Stromal cell of bone marrow (primary cell): ENCODE data around the gene NOP9.
A peak's percentile ranks its signal among the peaks of the same experiment; 100 is the strongest.
"Not testable (repeated sequence)": the region's sequence is repeated elsewhere in the genome, so short reads cannot be mapped to it uniquely, and the experiment has no call there.

Experiments
- DNase-seq: peaks from one replicate; pipeline ENCODE4 v3.0.0-alpha.2; 2012; ENCODE audit warnings: low read depth

NOP9 gene

DNA sequence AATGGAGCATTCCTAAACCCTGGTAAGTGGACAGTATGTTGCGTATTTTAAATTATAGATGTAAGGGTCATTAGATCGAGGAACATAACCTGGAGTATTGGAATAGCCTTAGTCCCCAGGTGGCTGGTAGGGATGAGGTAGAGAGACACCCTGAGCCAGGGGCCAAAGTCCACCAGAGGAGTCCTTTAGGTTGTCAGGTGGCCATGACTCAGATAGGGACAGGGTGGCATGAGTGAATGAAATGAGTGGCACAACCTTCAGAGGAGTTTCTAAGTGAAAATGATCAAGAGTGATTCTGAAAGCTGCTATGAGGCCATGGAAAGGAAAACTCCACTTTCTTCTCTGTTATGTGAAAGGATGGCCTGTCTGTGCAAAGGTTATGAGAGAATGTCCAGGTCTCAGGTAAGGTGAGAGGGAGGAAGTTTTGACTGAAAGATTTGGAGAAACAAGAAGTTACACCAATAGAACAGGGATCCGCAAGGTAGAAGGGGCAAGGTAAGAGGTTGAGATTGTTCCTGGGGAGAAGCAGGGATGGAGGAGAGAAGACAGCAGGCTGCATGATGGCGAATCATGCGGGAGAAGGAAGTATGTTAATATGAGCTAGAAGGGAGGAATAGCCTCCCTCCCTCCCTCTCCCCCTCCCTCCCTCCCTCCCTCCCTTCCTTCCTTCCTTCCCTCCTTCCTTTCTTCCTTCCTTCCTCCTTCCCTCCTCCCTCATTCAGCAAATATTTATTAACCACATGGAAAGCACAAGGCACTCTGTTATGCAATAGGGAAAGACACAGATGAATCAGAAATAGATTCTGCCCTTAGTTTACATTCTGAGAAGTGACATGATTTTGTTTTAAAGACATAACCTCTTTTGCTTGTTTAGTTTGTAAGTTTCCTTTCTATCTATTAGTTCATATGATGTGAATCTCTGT, 54.2 kb downstream of the NOP9 start:
- DNase-seq, result peak; percentile 63

DNA sequence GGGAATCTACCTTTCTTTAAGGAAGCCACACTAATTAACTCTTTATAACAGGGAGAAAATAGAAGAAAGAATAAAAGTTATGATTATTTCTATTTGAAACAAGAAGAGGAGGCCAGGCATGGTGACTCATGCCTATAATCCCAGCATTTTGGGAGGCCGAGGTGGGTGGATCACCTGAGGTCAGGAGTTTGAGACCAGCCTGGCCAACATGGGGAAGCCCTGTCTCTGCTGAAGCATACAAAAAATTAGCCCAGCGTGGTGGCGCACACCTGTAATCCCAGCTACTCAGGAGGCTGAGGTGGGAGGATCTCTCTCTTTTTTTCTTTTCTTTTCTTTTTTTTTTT, 54.8 kb downstream of the NOP9 start:
- DNase-seq, result not testable (repeated sequence)

DNA sequence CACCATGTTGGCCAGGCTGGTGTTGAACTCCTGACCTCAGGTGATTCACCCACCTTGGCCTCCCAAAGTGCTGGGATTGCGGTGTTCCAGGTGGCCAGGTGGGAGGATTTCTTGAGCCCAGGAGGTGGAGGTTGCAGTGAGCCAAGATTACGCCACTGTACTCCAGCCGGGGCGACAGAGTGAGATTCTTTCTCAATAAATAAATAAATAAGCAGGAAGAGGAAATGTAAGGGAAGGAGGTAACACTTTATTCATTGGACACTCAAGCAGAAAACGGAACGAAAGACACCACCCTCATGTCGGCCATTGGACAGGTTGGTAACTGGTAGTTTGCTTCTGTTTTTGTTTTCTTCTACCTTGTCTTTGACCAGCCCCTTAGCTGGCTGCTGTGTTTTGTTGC, 55.4 kb downstream of the NOP9 start:
- DNase-seq, result no peak

DNA sequence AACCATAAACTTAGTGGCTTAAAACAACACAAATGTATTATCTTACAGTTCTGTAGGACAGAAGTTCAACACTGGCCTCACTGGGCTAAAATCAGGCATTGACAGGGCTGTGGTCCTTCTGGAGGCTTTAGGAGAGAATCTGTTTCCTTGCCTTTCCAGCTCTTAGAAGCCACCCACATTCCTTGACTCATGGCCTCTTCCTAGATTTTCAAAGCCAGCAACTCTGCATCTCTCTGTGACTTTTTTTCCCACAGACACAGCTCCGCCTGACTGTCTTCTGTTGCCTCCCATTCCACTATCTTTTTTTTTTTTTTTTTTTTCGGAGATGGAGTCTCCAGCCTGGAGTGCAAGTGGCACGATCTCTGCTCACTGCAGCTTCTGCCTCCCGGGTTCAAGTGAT, 56.6 kb downstream of the NOP9 start:
- DNase-seq, result no peak
